GM12878 (cell line): Measurements from ENCODE around the gene RPL19. TPM values are rescaled to one million over a fixed set of nuclear protein-coding genes. Genes with fewer than 3 reads are reported as not detected.

ENCODE experiments used
- ATAC-seq: fragments of 200-7000 bp; cut with Tn5 transposase; 3 replicates; pipeline ENCODE4 v1.9.1; 2020; ENCODE audit warnings: mild to moderate bottlenecking, moderate library complexity
- BruUV-seq: library from RNA; stranded (reverse); fragments of 400-500 nt; replicated peaks from 2 replicates; lab custom pipeline; 2021; lab: Mats Ljungman, UMichigan
- CTCF ChIA-PET: fragments of 300-600 bp; sonication (Branson Sonifier 250); formaldehyde crosslinking; extraction: SDS; loops from one replicate; lab custom pipeline; 2021; ENCODE audit warnings: inconsistent platforms; lab: Yijun Ruan, JAX
- POLR2A ChIA-PET: fragments of 350-600 bp; formaldehyde crosslinking; extraction: SDS; loops from one replicate; lab custom pipeline; 2021; ENCODE audit warnings: inconsistent platforms; lab: Charles Lee
- RAD21 ChIA-PET: fragments of 300-600 bp; sonication (Branson Sonifier 250); formaldehyde crosslinking; loops from one replicate; lab custom pipeline; 2023; ENCODE audit warnings: antibody characterized with exemption; ENCODE audit not compliant: unreplicated experiment; lab: Charles Lee
- SMC1A ChIA-PET: fragments of 300-600 bp; sonication (Branson Sonifier 250); formaldehyde crosslinking; loops from one replicate; lab custom pipeline; 2023; ENCODE audit not compliant: unreplicated experiment, uncharacterized antibody; lab: Charles Lee
- DNase-seq: peaks from one replicate; pipeline ENCODE4 v3.0.0-alpha.2; 2011; ENCODE audit warnings: low read depth, low spot score
- FAIRE-seq: peaks from 3 replicates; lab custom pipeline; 2011; peaks lifted over from hg19 to GRCh38; lab: Jason Lieb, UNC
- H2AFZ ChIP-seq: 2 replicates; pipeline ENCODE4 v1.6.0; 2011; ENCODE audit warnings: low read depth, low read length, control low read depth; ENCODE audit not compliant: control insufficient read depth
- H3K27ac ChIP-seq: 2 replicates; pipeline ENCODE4 v1.5.1; 2011; ENCODE audit warnings: control low read depth; ENCODE audit not compliant: control insufficient read depth, insufficient read depth
- H3K27me3 ChIP-seq, 2 experiments: replicated peaks in 1 of 2; 2 replicates each; pipeline versions ENCODE4 v1.6.0 to v1.6.1; 2011; ENCODE audit warnings: low read length in 1 of 2; ENCODE audit not compliant: control insufficient read depth in 2 of 2, insufficient read depth in 2 of 2
- H3K36me3 ChIP-seq, 2 experiments: 2 replicates each; pipeline ENCODE4 v1.5.1; 2011; ENCODE audit warnings: low read length in 1 of 2; ENCODE audit not compliant: control insufficient read depth in 2 of 2, insufficient read depth in 2 of 2
- H3K4me1 ChIP-seq: 2 replicates; pipeline ENCODE4 v1.6.1; 2011; ENCODE audit warnings: mild to moderate bottlenecking, low read length, moderate library complexity, mixed read lengths; ENCODE audit not compliant: control insufficient read depth, insufficient read depth
- H3K4me2 ChIP-seq: 2 replicates; pipeline ENCODE4 v1.6.0; 2011; ENCODE audit warnings: control low read depth; ENCODE audit not compliant: control insufficient read depth, insufficient read depth
- H3K4me3 ChIP-seq: fragments of 200-600 bp; sonication (generic); 2 replicates; pipeline ENCODE4 v1.5.1; 2016
- H3K79me2 ChIP-seq: 2 replicates; pipeline ENCODE4 v1.6.0; 2011; ENCODE audit warnings: low read length; ENCODE audit not compliant: control insufficient read depth, insufficient read depth
- H3K9ac ChIP-seq: 2 replicates; pipeline ENCODE4 v1.8.0; 2011; ENCODE audit warnings: low read length, control low read depth, mixed read lengths; ENCODE audit not compliant: control insufficient read depth, insufficient read depth
- H3K9me3 ChIP-seq: replicated peaks from 3 replicates; pipeline ENCODE4 v1.5.1; 2011; ENCODE audit warnings: mild to moderate bottlenecking, low read length; ENCODE audit not compliant: control insufficient read depth, insufficient read depth
- H4K20me1 ChIP-seq: 2 replicates; pipeline ENCODE4 v1.6.0; 2011; ENCODE audit not compliant: control insufficient read depth, insufficient read depth
- CBX5 ChIP-seq: sonication (generic); IDR thresholded peaks from 2 replicates; pipeline ENCODE4 v1.6.1; 2016; ENCODE audit warnings: low read depth, moderate library complexity, mild to moderate bottlenecking, inconsistent platforms
- ETV6 ChIP-seq, 2 experiments: fragments of 450-650 bp in 1 of 2; IDR thresholded peaks in 1 of 2; conservative IDR thresholded peaks in 1 of 2; 2 replicates each; pipeline ENCODE4 v1.6.1; 2014; ENCODE audit warnings: antibody characterized with exemption in 1 of 2, borderline replicate concordance in 1 of 2, low read depth in 1 of 2, mild to moderate bottlenecking in 1 of 2, moderate library complexity in 1 of 2
- HDAC2 ChIP-seq: fragments of 200-600 bp; sonication (generic); IDR thresholded peaks from 2 replicates; pipeline ENCODE4 v1.6.1; 2017
- MXI1 ChIP-seq: fragments of 150-350 bp; IDR thresholded peaks from 2 replicates; pipeline ENCODE4 v1.6.1; 2011; ENCODE audit warnings: low read depth, mild to moderate bottlenecking, inconsistent platforms, low read length, improper control_type of control experiment
- NR2C2 ChIP-seq: IDR thresholded peaks from 2 replicates; pipeline ENCODE4 v1.6.1; 2011; ENCODE audit warnings: borderline replicate concordance, low read depth; ENCODE audit not compliant: control insufficient read depth, insufficient read length
- POLR2AphosphoS2 ChIP-seq: IDR thresholded peaks from 2 replicates; pipeline ENCODE4 v1.6.1; 2011; ENCODE audit warnings: low read depth, mild to moderate bottlenecking, low read length, improper control_type of control experiment, moderate library complexity
- RAD51 ChIP-seq: fragments of 450-650 bp; IDR thresholded peaks from 2 replicates; pipeline ENCODE4 v1.6.1; 2016; ENCODE audit warnings: moderate library complexity, mild to moderate bottlenecking, inconsistent platforms
- SIX5 ChIP-seq: IDR thresholded peaks from 2 replicates; pipeline ENCODE4 v1.6.1; 2011; ENCODE audit warnings: mild to moderate bottlenecking, low read depth, low read length, moderate library complexity; ENCODE audit not compliant: severe bottlenecking
- SREBF1 ChIP-seq: IDR thresholded peaks from 2 replicates; pipeline ENCODE4 v1.6.1; 2012; ENCODE audit warnings: mild to moderate bottlenecking, low read length
- STAT1 ChIP-seq: fragments of 450-650 bp; conservative IDR thresholded peaks from 2 replicates; pipeline ENCODE4 v1.6.1; 2014; ENCODE audit warnings: antibody characterized with exemption, mild to moderate bottlenecking
- TBL1XR1 ChIP-seq: IDR thresholded peaks from 2 replicates; pipeline ENCODE4 v1.6.1; 2012; ENCODE audit warnings: low read depth, low read length, improper control_type of control experiment
- TCF12 ChIP-seq: IDR thresholded peaks from 2 replicates; pipeline ENCODE4 v1.6.1; 2011; ENCODE audit warnings: low read depth, mild to moderate bottlenecking, low read length
- YY1 ChIP-seq: IDR thresholded peaks from 2 replicates; pipeline ENCODE4 v1.6.1; 2011; ENCODE audit warnings: low read depth, mild to moderate bottlenecking, low read length
- WGBS: methylation state at CpG from one replicate; pipeline ENCODE4 v1.1.6; 2016; ENCODE audit warnings: low lambda C conversion rate; ENCODE audit not compliant: insufficient replicate concordance, insufficient coverage; ENCODE audit errors: missing lambda C conversion rate; 5-methylcytosine and 5-hydroxymethylcytosine counted together
- in situ Hi-C: fragments of 300-500 bp; cut with MboI; formaldehyde crosslinking; loops from 9 replicates; pipeline ENCODE4 v1.14.3; 2018; ENCODE audit warnings: mixed read lengths
- intact Hi-C: fragments of 100-400 bp; cut with micrococcal nuclease; formaldehyde crosslinking; loops from one replicate; pipeline ENCODE4 v1.14.2; 2022; ENCODE audit not compliant: unreplicated experiment
- polyA plus RNA-seq, 11 experiments: library from polyadenylated mRNA; depleted of rRNA in 4 of 11; unstranded in 6 of 11; stranded (reverse) in 5 of 11; fragments of >200 nt; fragmentation: Nextera tagmentation in 4 of 11; fragmentation: Illumina TruSeq in 1 of 11; extraction: Ambion mirVana in 4 of 11; extraction: Trizol in 1 of 11; gene quantifications; 1 replicate in 1 of 11; 2 replicates in 10 of 11; pipeline versions ENCODE4 v1.2.1 to v1.2.3, GENCODE V29; 2011 to 2016; ENCODE audit warnings: inconsistent platforms in 2 of 11, missing spikeins in 2 of 11, low read depth in 1 of 11
- total RNA-seq, 4 experiments: library from RNA; depleted of rRNA in 3 of 4; stranded (reverse); fragments of >200 nt in 3 of 4; fragmentation: Illumina TruSeq in 1 of 4; extraction: Trizol in 1 of 4; gene quantifications; 2 replicates each; pipeline versions ENCODE4 v1.2.1 to v1.2.3, GENCODE V29; 2013 to 2021
- TF ChIP-seq, protein P1 (sequence below): IDR thresholded peaks from 2 replicates; pipeline ENCODE4 v1.6.1; 2012; ENCODE audit warnings: mild to moderate bottlenecking, low read depth, low read length
- TF ChIP-seq, protein P2 (sequence below): fragments of 450-650 bp; formaldehyde crosslinking; IDR thresholded peaks from 2 replicates; pipeline ENCODE4 v1.5.0; 2022; ENCODE audit warnings: mild to moderate bottlenecking, missing genetic modification characterization
- TF ChIP-seq, protein P3 (sequence below): IDR thresholded peaks from 2 replicates; pipeline ENCODE4 v1.6.1; 2011; ENCODE audit warnings: low read depth, mild to moderate bottlenecking, low read length, moderate library complexity, borderline replicate concordance; ENCODE audit errors: extremely low read depth

Gene RPL19
- total and polyA plus RNA-seq, 10 of the 15 experiments (the other 5 are each of a cell fraction or from before 2014, with no cell fraction given) = 1,862 to 5,536 (median 3,836) TPM

DNA sequence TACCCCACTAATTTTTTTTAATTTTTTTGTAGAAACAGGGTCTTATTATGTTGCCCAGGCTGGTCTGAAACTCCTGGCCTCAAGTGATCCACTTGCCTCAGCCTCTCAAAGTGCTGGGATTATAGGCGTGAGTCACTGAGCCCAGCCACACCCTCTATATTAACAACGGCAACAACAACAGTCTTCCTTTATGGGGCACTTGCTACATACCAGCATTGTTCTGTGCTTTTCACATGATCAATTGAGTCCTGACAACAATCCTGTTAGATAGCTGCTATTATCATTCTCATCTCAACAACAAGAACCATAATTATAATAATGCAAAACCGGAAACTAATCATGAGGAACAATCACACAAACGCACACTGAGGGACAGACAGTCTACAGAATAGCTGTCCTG lies 21.5 kb upstream of the RPL19 start:
- no peak overlapping the region for H3K4me3 ChIP-seq
- no peak for DNase-seq
- H3K4me1 ChIP-seq = no peaks in the 10 kb centered on the region
- ChIA-PET CTCF (interaction anchor here (1.5 to 8.9 kb wide), 2 partner anchors 14 to 195 kb away, joined by 7 to 79 read pairs; partner anchors contain the start of gene ARL5C), POLR2A (no interaction called here), SMC1A (interaction anchor here (0.8 kb wide), 1 partner anchor 62 kb away, joined by 3 read pairs; no protein-coding TSS in a partner anchor)
- 95% methylated on average over 4 of the region's 4 CpGs for WGBS
- H3K36me3 ChIP-seq = peaks cover 2 to 7% of the 10 kb centered on the region in 2 experiments; a peak in 2 of 4 replicates
- FAIRE-seq = no peak
- no peak overlapping the region for H3K9ac ChIP-seq
- no peaks in the 10 kb centered on the region for H4K20me1 ChIP-seq
- no peak overlapping the region for H3K27ac ChIP-seq
- no peak overlapping the region for H3K4me2 ChIP-seq
- no peaks in the 10 kb centered on the region for H3K27me3 ChIP-seq
- no peaks in the 10 kb centered on the region for H3K79me2 ChIP-seq
- TF ChIP-seq STAT1 = no peak
- no peak for TF ChIP-seq HDAC2
- no peak for TF ChIP-seq SIX5
- no peak for TF ChIP-seq ETV6 (conservative IDR thresholded peaks at IDR 0.05 in 1 of 2, IDR thresholded peaks at IDR 0.05 in 1 of 2; ENCODE audit: borderline replicate concordance in 1 of 2, low read depth in 1 of 2)
- TF ChIP-seq, protein P1, sequence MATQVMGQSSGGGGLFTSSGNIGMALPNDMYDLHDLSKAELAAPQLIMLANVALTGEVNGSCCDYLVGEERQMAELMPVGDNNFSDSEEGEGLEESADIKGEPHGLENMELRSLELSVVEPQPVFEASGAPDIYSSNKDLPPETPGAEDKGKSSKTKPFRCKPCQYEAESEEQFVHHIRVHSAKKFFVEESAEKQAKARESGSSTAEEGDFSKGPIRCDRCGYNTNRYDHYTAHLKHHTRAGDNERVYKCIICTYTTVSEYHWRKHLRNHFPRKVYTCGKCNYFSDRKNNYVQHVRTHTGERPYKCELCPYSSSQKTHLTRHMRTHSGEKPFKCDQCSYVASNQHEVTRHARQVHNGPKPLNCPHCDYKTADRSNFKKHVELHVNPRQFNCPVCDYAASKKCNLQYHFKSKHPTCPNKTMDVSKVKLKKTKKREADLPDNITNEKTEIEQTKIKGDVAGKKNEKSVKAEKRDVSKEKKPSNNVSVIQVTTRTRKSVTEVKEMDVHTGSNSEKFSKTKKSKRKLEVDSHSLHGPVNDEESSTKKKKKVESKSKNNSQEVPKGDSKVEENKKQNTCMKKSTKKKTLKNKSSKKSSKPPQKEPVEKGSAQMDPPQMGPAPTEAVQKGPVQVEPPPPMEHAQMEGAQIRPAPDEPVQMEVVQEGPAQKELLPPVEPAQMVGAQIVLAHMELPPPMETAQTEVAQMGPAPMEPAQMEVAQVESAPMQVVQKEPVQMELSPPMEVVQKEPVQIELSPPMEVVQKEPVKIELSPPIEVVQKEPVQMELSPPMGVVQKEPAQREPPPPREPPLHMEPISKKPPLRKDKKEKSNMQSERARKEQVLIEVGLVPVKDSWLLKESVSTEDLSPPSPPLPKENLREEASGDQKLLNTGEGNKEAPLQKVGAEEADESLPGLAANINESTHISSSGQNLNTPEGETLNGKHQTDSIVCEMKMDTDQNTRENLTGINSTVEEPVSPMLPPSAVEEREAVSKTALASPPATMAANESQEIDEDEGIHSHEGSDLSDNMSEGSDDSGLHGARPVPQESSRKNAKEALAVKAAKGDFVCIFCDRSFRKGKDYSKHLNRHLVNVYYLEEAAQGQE = no peak
- TF ChIP-seq NR2C2 = no peak
- no peak for TF ChIP-seq YY1
- TF ChIP-seq MXI1 = no peak
- TF ChIP-seq RAD51 = no peak
- no peak for TF ChIP-seq TBL1XR1
- TF ChIP-seq, protein P2, sequence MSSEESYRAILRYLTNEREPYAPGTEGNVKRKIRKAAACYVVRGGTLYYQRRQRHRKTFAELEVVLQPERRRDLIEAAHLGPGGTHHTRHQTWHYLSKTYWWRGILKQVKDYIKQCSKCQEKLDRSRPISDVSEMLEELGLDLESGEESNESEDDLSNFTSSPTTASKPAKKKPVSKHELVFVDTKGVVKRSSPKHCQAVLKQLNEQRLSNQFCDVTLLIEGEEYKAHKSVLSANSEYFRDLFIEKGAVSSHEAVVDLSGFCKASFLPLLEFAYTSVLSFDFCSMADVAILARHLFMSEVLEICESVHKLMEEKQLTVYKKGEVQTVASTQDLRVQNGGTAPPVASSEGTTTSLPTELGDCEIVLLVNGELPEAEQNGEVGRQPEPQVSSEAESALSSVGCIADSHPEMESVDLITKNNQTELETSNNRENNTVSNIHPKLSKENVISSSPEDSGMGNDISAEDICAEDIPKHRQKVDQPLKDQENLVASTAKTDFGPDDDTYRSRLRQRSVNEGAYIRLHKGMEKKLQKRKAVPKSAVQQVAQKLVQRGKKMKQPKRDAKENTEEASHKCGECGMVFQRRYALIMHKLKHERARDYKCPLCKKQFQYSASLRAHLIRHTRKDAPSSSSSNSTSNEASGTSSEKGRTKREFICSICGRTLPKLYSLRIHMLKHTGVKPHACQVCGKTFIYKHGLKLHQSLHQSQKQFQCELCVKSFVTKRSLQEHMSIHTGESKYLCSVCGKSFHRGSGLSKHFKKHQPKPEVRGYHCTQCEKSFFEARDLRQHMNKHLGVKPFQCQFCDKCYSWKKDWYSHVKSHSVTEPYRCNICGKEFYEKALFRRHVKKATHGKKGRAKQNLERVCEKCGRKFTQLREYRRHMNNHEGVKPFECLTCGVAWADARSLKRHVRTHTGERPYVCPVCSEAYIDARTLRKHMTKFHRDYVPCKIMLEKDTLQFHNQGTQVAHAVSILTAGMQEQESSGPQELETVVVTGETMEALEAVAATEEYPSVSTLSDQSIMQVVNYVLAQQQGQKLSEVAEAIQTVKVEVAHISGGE = no peak
- no peak for TF ChIP-seq SREBF1
- TF ChIP-seq POLR2AphosphoS2 = no peak
- no peak for TF ChIP-seq TCF12
- TF ChIP-seq, protein P3, sequence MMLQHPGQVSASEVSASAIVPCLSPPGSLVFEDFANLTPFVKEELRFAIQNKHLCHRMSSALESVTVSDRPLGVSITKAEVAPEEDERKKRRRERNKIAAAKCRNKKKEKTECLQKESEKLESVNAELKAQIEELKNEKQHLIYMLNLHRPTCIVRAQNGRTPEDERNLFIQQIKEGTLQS = no peak
- TF ChIP-seq CBX5 = no peak
- TF ChIP-seq, all 136 proteins: peak for 0
- H3K9me3 ChIP-seq = no peaks in the 10 kb centered on the region
- in situ Hi-C loops (no loop called here), intact Hi-C loops (no loop called here)
- no peak for ATAC-seq
- RAD21 ChIA-PET = no interaction called here
- no TSS peak for BruUV-seq
- H2AFZ ChIP-seq = no peak overlapping the region
